GM23248 (cell line): ENCODE results near the gene CYP51A1. TPM values are rescaled to one million over a fixed set of nuclear protein-coding genes. Genes with fewer than 3 reads are reported as not detected.
"Not testable (repeated sequence)": the region's sequence is repeated elsewhere in the genome, so short reads cannot be mapped to it uniquely, and the experiment has no call there.

ENCODE experiments used
- DNase-seq: peaks from one replicate; pipeline ENCODE4 v3.0.0-alpha.2; 2015
- H2AFZ ChIP-seq: fragments of 200-600 bp; sonication (generic); 2 replicates; pipeline ENCODE4 v1.6.1; 2016; ENCODE audit warnings: antibody characterized with exemption
- H3F3A ChIP-seq: fragments of 200-600 bp; sonication (generic); 2 replicates; pipeline ENCODE4 v1.6.1; 2016; ENCODE audit warnings: mild to moderate bottlenecking, antibody characterized with exemption, mixed run types; ENCODE audit not compliant: insufficient read depth
- H3K27ac ChIP-seq: fragments of 200-600 bp; sonication (generic); 2 replicates; pipeline ENCODE4 v1.5.1; 2016; ENCODE audit warnings: mild to moderate bottlenecking
- H3K27me3 ChIP-seq: fragments of 200-600 bp; sonication (generic); replicated peaks from 2 replicates; pipeline ENCODE4 v1.6.1; 2016; ENCODE audit warnings: mild to moderate bottlenecking; ENCODE audit not compliant: insufficient read depth
- H3K36me3 ChIP-seq: fragments of 200-600 bp; sonication (generic); 2 replicates; pipeline ENCODE4 v1.6.1; 2016; ENCODE audit warnings: low read depth, mild to moderate bottlenecking
- H3K4me1 ChIP-seq: fragments of 200-600 bp; sonication (generic); 2 replicates; pipeline ENCODE4 v1.6.1; 2016; ENCODE audit warnings: mild to moderate bottlenecking; ENCODE audit not compliant: insufficient read depth
- H3K4me2 ChIP-seq: fragments of 200-600 bp; sonication (generic); one replicate; pipeline ENCODE4 v1.6.1; 2016; ENCODE audit warnings: mild to moderate bottlenecking; ENCODE audit not compliant: unreplicated experiment
- H3K4me3 ChIP-seq: fragments of 200-600 bp; sonication (generic); 2 replicates; pipeline ENCODE4 v1.5.1; 2016; ENCODE audit warnings: mild to moderate bottlenecking
- H3K79me2 ChIP-seq: fragments of 200-600 bp; sonication (generic); 2 replicates; pipeline ENCODE4 v1.6.1; 2016; ENCODE audit warnings: mild to moderate bottlenecking; ENCODE audit not compliant: insufficient read depth
- H3K9ac ChIP-seq: fragments of 200-600 bp; sonication (generic); 2 replicates; pipeline ENCODE4 v1.6.1; 2016; ENCODE audit warnings: mild to moderate bottlenecking
- H3K9me2 ChIP-seq: fragments of 200-600 bp; sonication (generic); 2 replicates; pipeline ENCODE4 v1.6.1; 2016; ENCODE audit warnings: mixed run types, mild to moderate bottlenecking, moderate library complexity; ENCODE audit not compliant: insufficient read depth
- H3K9me3 ChIP-seq: fragments of 200-600 bp; sonication (generic); one replicate; pipeline ENCODE4 v1.6.1; 2017; ENCODE audit warnings: low read depth
- H4K20me1 ChIP-seq: fragments of 200-600 bp; sonication (generic); 2 replicates; pipeline ENCODE4 v1.6.0; 2016; ENCODE audit not compliant: insufficient read depth
- EZH2 ChIP-seq: fragments of 200-600 bp; sonication (generic); IDR thresholded peaks from 2 replicates; pipeline ENCODE4 v1.6.1; 2018; ENCODE audit warnings: antibody characterized with exemption, mild to moderate bottlenecking; ENCODE audit not compliant: insufficient read depth, poor library complexity, severe bottlenecking
- EZH2phosphoT487 ChIP-seq: fragments of 200-600 bp; sonication (generic); IDR thresholded peaks from 2 replicates; pipeline ENCODE4 v1.6.1; 2018; ENCODE audit warnings: antibody characterized with exemption, moderate library complexity, mild to moderate bottlenecking, low read depth; ENCODE audit not compliant: insufficient read depth
- WGBS, 2 experiments: methylation state at CpG; one replicate each; pipeline ENCODE4 v1.1.6; 2015 to 2017; ENCODE audit warnings: low lambda C conversion rate in 2 of 2, low coverage in 1 of 2; ENCODE audit errors: missing lambda C conversion rate in 2 of 2; 5-methylcytosine and 5-hydroxymethylcytosine counted together
- in situ Hi-C: fragments of 300-500 bp; cut with MboI; formaldehyde crosslinking; loops from 2 replicates; pipeline ENCODE4 v1.15.0; 2020
- polyA plus RNA-seq: library from polyadenylated mRNA; unstranded; fragments of >200 nt; fragmentation: Nextera tagmentation; extraction: Ambion mirVana; gene quantifications from 2 replicates; pipeline ENCODE4 v1.2.1, GENCODE V29; 2016
- total RNA-seq: library from RNA; depleted of rRNA; stranded (reverse); fragments of >200 nt; shearing (Covaris generic); gene quantifications from 2 replicates; pipeline ENCODE4 v1.2.3, GENCODE V29; 2014; rRNA removed

The CYP51A1 gene
- total RNA-seq (64.6 and 67.8 TPM in 2 replicates), polyA plus RNA-seq (65.6 and 67.2 TPM in 2 replicates)

- in situ Hi-C loops: no loop called here
- peak within 1 kb of the TSS; percentile 98 for H2AFZ ChIP-seq
- H3K9me2 ChIP-seq: no peaks in the 10 kb centered on the region
- H3K36me3 ChIP-seq: 0 out of 2 replicates have a peak, but pooled peaks cover 11% of the 10 kb centered on the region
- DNase-seq: peak; percentile 96
- peaks cover 45% of the 10 kb centered on the region for H3K79me2 ChIP-seq
- TF ChIP-seq EZH2phosphoT487 (no peak), EZH2 (no peak)
- 1 to 3% methylated on average over 58 to 64 of the region's 73 CpGs for WGBS, 2 experiments
- H4K20me1 ChIP-seq: no peaks in the 10 kb centered on the region
- H3K9me3 ChIP-seq: no peaks in the 10 kb centered on the region
- peak within 1 kb of the TSS; percentile 84 for H3K27ac ChIP-seq
- no peaks in the 10 kb centered on the region for H3F3A ChIP-seq
- H3K9ac ChIP-seq: peak within 1 kb of the TSS; percentile 91
- H3K27me3 ChIP-seq: no peaks in the 10 kb centered on the region
- H3K4me1 ChIP-seq: peaks cover 14% of the 10 kb centered on the region
- H3K4me2 ChIP-seq: peak within 1 kb of the TSS; percentile 81
- H3K4me3 ChIP-seq: peak within 1 kb of the TSS; percentile 90
These were observed at the start of gene CYP51A1 for GRCh38 chr7:92134271-92135051. CYP51A1 (minus strand) TSS chr7:92134477; CDS start chr7:92134364, 113 bp downstream.

- in situ Hi-C loops: no loop called here
- H3K79me2 ChIP-seq: no peaks in the 10 kb centered on the region
- H3K4me2 ChIP-seq: peak within 1 kb of the TSS; percentile 85
- no peaks in the 10 kb centered on the region for H3K9me3 ChIP-seq
- no peaks in the 10 kb centered on the region for H3K9me2 ChIP-seq
- no peaks in the 10 kb centered on the region for H4K20me1 ChIP-seq
- H3K4me1 ChIP-seq: 0 out of 2 replicates have a peak, but pooled peaks cover 4% of the 10 kb centered on the region
- TF ChIP-seq EZH2phosphoT487 (no peak), EZH2 (no peak)
- 6 to 7% methylated on average over 42 to 58 of the region's 60 CpGs for whole genome bisulfite sequencing, 2 experiments
- peak within 1 kb of the TSS; percentile 71 for H3K27ac ChIP-seq
- peak within 1 kb of the TSS; percentile 70 for H3K4me3 ChIP-seq
- no peaks in the 10 kb centered on the region for H3K36me3 ChIP-seq
- peaks cover 12% of the 10 kb centered on the region for H3F3A ChIP-seq
- H3K27me3 ChIP-seq: no peaks in the 10 kb centered on the region
- peak; percentile 93 for DNase-seq
- peak within 1 kb of the TSS; percentile 89 for H3K9ac ChIP-seq
- peak within 1 kb of the TSS; percentile 97 for H2AFZ ChIP-seq
These were observed 44.9 kb upstream of the CYP51A1 start, which contains the start of gene LRRD1 for GRCh38 chr7:92178928-92179924. LRRD1 (minus strand) TSS chr7:92179142; CDS start chr7:92165202, 13,940 bp downstream.

GRCh38 chr7:92177362-92177761 lies 43.1 kb upstream of the CYP51A1 start:
- Histone ChIP-seq H3K4me2 (no peak overlapping the region), H3K4me3 (no peak overlapping the region), H3K36me3 (no peaks in the 10 kb centered on the region), H2AFZ (no peak overlapping the region), H3K9me3 (no peaks in the 10 kb centered on the region), H3K79me2 (no peaks in the 10 kb centered on the region), H4K20me1 (no peaks in the 10 kb centered on the region), H3K4me1 (0 out of 2 replicates have a peak, but pooled peaks cover 4% of the 10 kb centered on the region), H3K9ac (no peak overlapping the region), H3K9me2 (no peaks in the 10 kb centered on the region), H3F3A (peaks cover 10% of the 10 kb centered on the region), H3K27me3 (no peaks in the 10 kb centered on the region), H3K27ac (no peak overlapping the region)
- in situ Hi-C loops: no loop called here
- TF ChIP-seq EZH2phosphoT487 (no peak), EZH2 (no peak)
- peak; percentile 38 for DNase-seq

GRCh38 chr7:92169529-92169928 lies 35.3 kb upstream of the CYP51A1 start:
- H3K4me3 ChIP-seq, H2AFZ ChIP-seq, H3K79me2 ChIP-seq, H3K9ac ChIP-seq, H3F3A ChIP-seq, H3K9me3 ChIP-seq, in situ Hi-C loops, H3K9me2 ChIP-seq, H3K4me2 ChIP-seq, H3K27ac ChIP-seq, H3K4me1 ChIP-seq, H3K27me3 ChIP-seq, DNase-seq, H3K36me3 ChIP-seq, H4K20me1 ChIP-seq: not testable (repeated sequence)
- WGBS, 2 experiments: 80 to 94% methylated on average over 2 of the region's 2 CpGs
